IPS-20b (cell line): Measurements from ENCODE around the gene LSM10.

Source experiments
- H3K27ac ChIP-seq: one replicate; pipeline ENCODE4 v1.5.1; 2013; ENCODE audit warnings: low read length
- H3K27me3 ChIP-seq: 2 replicates; pipeline ENCODE4 v1.6.1; 2013; ENCODE audit warnings: mild to moderate bottlenecking, low read length, inconsistent platforms; ENCODE audit not compliant: insufficient read depth
- H3K36me3 ChIP-seq: 2 replicates; pipeline ENCODE4 v1.6.1; 2013; ENCODE audit warnings: low read depth, mild to moderate bottlenecking, inconsistent platforms, low read length, moderate library complexity; ENCODE audit not compliant: insufficient read depth
- H3K4me1 ChIP-seq: 2 replicates; pipeline ENCODE4 v1.6.1; 2013; ENCODE audit warnings: mild to moderate bottlenecking, control low read depth, inconsistent platforms, low read length, moderate library complexity; ENCODE audit not compliant: insufficient read depth
- H3K4me3 ChIP-seq: 2 replicates; pipeline ENCODE4 v1.5.1; 2013; ENCODE audit warnings: mild to moderate bottlenecking, low read length, inconsistent platforms
- H3K9ac ChIP-seq: 2 replicates; pipeline ENCODE4 v1.6.1; 2013; ENCODE audit warnings: low read depth, mild to moderate bottlenecking, inconsistent platforms, low read length, moderate library complexity
- H3K9me3 ChIP-seq: 2 replicates; pipeline ENCODE4 v1.6.1; 2013; ENCODE audit warnings: mild to moderate bottlenecking, low read depth, low read length, inconsistent platforms; ENCODE audit not compliant: insufficient read depth

Gene LSM10

GRCh38 chr1:36381405-36381804 is 16.3 kb downstream of the LSM10 start:
- H3K9ac ChIP-seq, result no peak overlapping the region
- no peaks in the 10 kb centered on the region for H3K27me3 ChIP-seq
- H3K36me3 ChIP-seq, result 0 out of 2 replicates have a peak, but pooled peaks cover 4% of the 10 kb centered on the region
- H3K27ac ChIP-seq, result no peak overlapping the region
- H3K4me3 ChIP-seq, result no peak overlapping the region
- no peaks in the 10 kb centered on the region for H3K9me3 ChIP-seq
- peaks cover 2% of the 10 kb centered on the region; the same call in 1 of the 2 replicates for H3K4me1 ChIP-seq

GRCh38 chr1:36380782-36381181 is 16.9 kb downstream of the LSM10 start:
- H3K4me3 ChIP-seq, result no peak overlapping the region
- no peak overlapping the region for H3K9ac ChIP-seq
- no peaks in the 10 kb centered on the region for H3K27me3 ChIP-seq
- H3K4me1 ChIP-seq, result peaks cover 2% of the 10 kb centered on the region; the same call in 1 of the 2 replicates
- H3K27ac ChIP-seq, result no peak overlapping the region
- H3K9me3 ChIP-seq, result no peaks in the 10 kb centered on the region
- H3K36me3 ChIP-seq, result 0 out of 2 replicates have a peak, but pooled peaks cover 4% of the 10 kb centered on the region

GRCh38 chr1:36380143-36380619 is 17.5 kb downstream of the LSM10 start:
- peak overlapping the region; percentile 56; the same call in 1 of the 2 replicates for H3K9ac ChIP-seq
- no peak overlapping the region for H3K27ac ChIP-seq

GRCh38 chr1:36377791-36378492 is 19.8 kb downstream of the LSM10 start:
- H3K4me3 ChIP-seq, result no peak overlapping the region
- H3K9ac ChIP-seq, result no peak overlapping the region
- H3K36me3 ChIP-seq, result peaks cover 4% of the 10 kb centered on the region; the same call in 1 of the 2 replicates
- no peaks in the 10 kb centered on the region for H3K9me3 ChIP-seq
- no peak overlapping the region for H3K27ac ChIP-seq
- H3K27me3 ChIP-seq, result no peaks in the 10 kb centered on the region
- peaks cover 14% of the 10 kb centered on the region for H3K4me1 ChIP-seq

More at GRCh38 chr1:36380143-36380619, 17.5 kb downstream of the LSM10 start:
- Histone ChIP-seq H3K27me3 (no peaks in the 10 kb centered on the region), H3K4me1 (peaks cover 2% of the 10 kb centered on the region; the same call in 1 of the 2 replicates), H3K4me3 (no peak overlapping the region), H3K36me3 (0 out of 2 replicates have a peak, but pooled peaks cover 4% of the 10 kb centered on the region), H3K9me3 (no peaks in the 10 kb centered on the region)

- H3K27ac ChIP-seq, result peak overlapping the region; percentile 66
- no peaks in the 10 kb centered on the region for H3K9me3 ChIP-seq
- H3K27me3 ChIP-seq, result no peaks in the 10 kb centered on the region
- H3K9ac ChIP-seq, result peak overlapping the region; percentile 72; the same call in 1 of the 2 replicates
- peaks cover 2% of the 10 kb centered on the region; the same call in 1 of the 2 replicates for H3K36me3 ChIP-seq
- H3K4me3 ChIP-seq, result no peak overlapping the region
- peaks cover 23% of the 10 kb centered on the region for H3K4me1 ChIP-seq
Measured at GRCh38 chr1:36372617-36373016, 25.1 kb downstream of the LSM10 start.

- Histone ChIP-seq H3K27ac (no peak overlapping the region), H3K36me3 (peaks cover 9% of the 10 kb centered on the region; the same call in 1 of the 2 replicates), H3K4me1 (peaks cover 23% of the 10 kb centered on the region), H3K9me3 (no peaks in the 10 kb centered on the region), H3K4me3 (no peak overlapping the region), H3K27me3 (no peaks in the 10 kb centered on the region), H3K9ac (no peak overlapping the region)
Measured at GRCh38 chr1:36369061-36369861, 28.4 kb downstream of the LSM10 start.

DNA sequence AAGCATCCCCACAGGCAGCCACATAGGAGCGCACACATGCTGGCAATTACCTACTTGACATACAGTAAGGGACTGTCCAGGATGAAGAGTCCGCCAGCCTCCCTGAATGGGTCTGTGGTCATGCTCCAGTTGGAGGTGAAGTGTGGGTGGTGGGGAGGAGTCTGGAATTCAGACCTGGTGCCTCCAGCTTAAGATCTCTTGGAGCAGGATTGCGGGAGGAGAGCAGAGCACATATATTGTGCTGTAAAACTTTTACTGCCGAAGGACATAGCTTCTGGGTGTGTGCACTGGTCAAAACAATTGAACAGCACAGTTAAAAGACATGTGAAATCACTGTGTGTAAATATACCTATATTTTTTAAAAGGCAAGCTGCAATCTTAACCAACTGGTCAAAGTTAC is 29.9 kb downstream of the LSM10 start:
- no peak overlapping the region for H3K4me3 ChIP-seq
- peaks cover 9% of the 10 kb centered on the region; the same call in 1 of the 2 replicates for H3K36me3 ChIP-seq
- no peaks in the 10 kb centered on the region for H3K9me3 ChIP-seq
- H3K4me1 ChIP-seq, result peaks cover 10% of the 10 kb centered on the region
- no peaks in the 10 kb centered on the region for H3K27me3 ChIP-seq
- no peak overlapping the region for H3K27ac ChIP-seq
- H3K9ac ChIP-seq, result no peak overlapping the region

DNA sequence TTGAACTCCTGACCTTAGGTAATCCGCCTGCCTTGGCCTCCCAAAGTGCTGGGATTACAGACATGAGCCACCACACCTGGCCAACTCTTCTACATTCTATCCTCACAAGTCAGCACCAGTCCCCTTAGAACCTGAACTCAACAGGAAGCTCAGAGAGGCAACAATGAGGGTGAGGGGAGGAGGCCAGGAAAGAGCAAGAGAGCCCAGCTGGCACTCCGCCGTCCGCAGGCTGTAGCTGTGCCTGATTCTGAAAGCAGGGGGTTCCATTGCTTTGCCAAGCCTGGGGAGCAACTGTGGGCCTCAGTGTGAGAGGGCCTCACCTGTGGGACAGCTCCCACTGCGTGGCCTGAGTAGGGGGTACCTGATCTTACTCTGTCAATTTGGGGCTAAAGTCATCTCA is 30.6 kb downstream of the LSM10 start:
- H3K9ac ChIP-seq, result no peak overlapping the region
- no peaks in the 10 kb centered on the region for H3K9me3 ChIP-seq
- no peak overlapping the region for H3K27ac ChIP-seq

GRCh38 chr1:36366091-36366661 is 31.5 kb downstream of the LSM10 start:
- Histone ChIP-seq H3K27ac (no peak overlapping the region), H3K4me1 (peaks cover 5% of the 10 kb centered on the region; the same call in 1 of the 2 replicates), H3K4me3 (no peak overlapping the region), H3K9me3 (no peaks in the 10 kb centered on the region), H3K36me3 (peaks cover 13% of the 10 kb centered on the region; the same call in 1 of the 2 replicates), H3K9ac (0 out of 2 replicates have a peak overlapping the region, but pooled peaks have one; percentile 25), H3K27me3 (no peaks in the 10 kb centered on the region)

More for the DNA sequence above, 30.6 kb downstream of the LSM10 start:
- Histone ChIP-seq H3K36me3 (peaks cover 13% of the 10 kb centered on the region; the same call in 1 of the 2 replicates), H3K4me3 (no peak overlapping the region), H3K27me3 (no peaks in the 10 kb centered on the region), H3K4me1 (peaks cover 5% of the 10 kb centered on the region; the same call in 1 of the 2 replicates)

DNA sequence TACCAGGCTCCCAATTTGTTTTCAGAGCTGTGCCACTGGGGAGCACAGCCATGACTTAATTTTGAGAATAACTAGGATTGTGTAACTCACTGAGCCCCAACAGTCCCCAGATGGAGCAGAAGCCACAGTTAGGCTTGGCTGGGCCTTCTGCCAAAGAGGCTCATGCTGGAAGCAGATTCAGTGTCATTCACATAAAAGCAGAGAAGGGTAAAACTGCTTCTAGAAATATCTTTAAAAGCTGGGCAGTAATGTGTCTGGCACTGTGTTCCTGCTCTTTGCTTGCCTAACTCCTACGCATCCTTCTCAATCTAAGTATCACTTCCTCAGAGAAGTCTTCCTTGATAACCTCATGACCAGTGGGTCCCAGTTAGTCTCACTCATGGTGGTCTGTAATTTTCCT is 32.3 kb downstream of the LSM10 start:
- Histone ChIP-seq H3K36me3 (peaks cover 13% of the 10 kb centered on the region; the same call in 1 of the 2 replicates), H3K27ac (no peak overlapping the region), H3K27me3 (no peaks in the 10 kb centered on the region), H3K4me1 (peaks cover 5% of the 10 kb centered on the region; the same call in 1 of the 2 replicates), H3K9me3 (no peaks in the 10 kb centered on the region), H3K9ac (no peak overlapping the region), H3K4me3 (no peak overlapping the region)

DNA sequence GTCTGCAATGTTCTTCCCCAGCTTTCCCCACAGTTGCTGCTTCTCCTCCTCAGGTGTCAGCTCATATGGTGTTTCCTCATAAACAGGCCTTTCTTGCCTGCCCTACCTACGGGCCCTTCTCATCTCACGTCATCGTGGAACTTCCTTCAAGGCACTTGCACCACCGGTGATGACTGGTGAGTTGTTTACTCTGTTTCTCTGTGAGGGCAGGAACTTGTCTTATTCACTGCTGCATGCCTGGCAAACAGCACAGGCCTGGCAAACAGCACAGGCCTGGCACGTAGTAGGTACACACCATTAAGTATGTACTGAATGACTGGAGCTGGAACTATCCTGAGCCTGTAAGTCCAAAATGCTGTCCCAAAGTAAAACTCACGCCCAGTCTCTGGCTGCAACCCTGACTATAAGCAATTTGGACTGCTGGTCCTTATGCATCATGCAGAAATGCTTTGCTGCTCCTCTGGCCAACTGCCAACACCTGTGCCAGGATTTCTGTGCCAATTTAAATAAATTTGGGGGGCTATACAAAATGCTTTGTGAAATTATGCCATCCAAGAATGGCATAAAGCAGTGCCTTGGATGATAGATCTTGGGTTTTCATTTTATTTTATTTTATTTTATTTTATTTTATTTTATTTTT is 37.7 kb downstream of the LSM10 start:
- Histone ChIP-seq H3K4me3 (no peak overlapping the region), H3K27ac (no peak overlapping the region), H3K4me1 (no peaks in the 10 kb centered on the region), H3K36me3 (peaks cover 34% of the 10 kb centered on the region), H3K27me3 (no peaks in the 10 kb centered on the region), H3K9me3 (no peaks in the 10 kb centered on the region), H3K9ac (no peak overlapping the region)
